IPS DF 4.7 (cell line): Measurements from ENCODE around the gene VDR.

Experiments used
- DNase-seq: peaks from one replicate; pipeline ENCODE4 v3.0.0-alpha.2; 2013; ENCODE audit warnings: low spot score; ENCODE audit errors: extremely low read depth

Gene VDR

GRCh38 chr12:47870175-47870781 lies 34.5 kb downstream of the VDR start:
- peak; percentile 41 for DNase-seq

GRCh38 chr12:47868552-47869031 lies 36.2 kb downstream of the VDR start:
- DNase-seq = no peak

DNA sequence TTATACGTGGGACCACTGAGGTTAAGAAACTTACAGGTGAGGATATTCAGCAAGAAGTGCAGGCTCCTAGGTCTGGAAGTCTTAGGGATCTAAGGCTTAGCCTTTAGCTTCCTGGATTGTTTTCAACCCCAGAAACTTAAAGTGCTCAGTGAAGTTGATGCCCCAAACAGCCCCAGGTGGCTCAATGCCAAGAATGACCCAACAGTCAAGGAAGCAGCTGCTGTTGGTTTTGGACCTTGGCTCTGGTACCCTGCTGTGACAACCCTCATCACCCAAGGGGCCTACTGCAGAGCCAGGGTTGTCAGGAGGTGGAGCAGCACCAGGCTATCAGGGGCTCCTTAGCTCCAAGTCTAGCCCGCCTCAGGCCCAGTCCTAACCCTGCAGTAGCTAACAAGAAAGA lies 36.8 kb downstream of the VDR start:
- no peak for DNase-seq

DNA sequence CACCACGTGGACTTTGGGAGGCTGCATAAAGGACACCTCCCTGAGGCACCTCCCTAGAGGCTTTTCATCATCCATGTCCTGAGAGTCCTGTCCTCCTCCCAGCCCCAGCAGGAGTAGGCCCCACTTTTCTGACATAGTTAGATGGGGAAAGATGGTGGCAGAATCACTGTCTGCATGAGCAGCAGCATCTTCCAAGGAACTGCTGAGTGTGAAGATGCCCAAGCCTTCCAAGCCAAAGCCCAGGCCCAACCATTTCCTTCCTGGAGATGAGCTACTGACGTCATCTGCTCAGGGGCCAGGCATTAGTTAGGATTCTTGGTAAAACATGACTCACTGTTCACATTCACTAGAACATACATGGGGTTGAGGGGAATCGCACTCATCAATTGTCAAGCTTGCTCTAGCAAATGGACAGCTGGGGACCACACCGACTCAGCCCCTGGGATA lies 37.3 kb downstream of the VDR start:
- DNase-seq = no peak

DNA sequence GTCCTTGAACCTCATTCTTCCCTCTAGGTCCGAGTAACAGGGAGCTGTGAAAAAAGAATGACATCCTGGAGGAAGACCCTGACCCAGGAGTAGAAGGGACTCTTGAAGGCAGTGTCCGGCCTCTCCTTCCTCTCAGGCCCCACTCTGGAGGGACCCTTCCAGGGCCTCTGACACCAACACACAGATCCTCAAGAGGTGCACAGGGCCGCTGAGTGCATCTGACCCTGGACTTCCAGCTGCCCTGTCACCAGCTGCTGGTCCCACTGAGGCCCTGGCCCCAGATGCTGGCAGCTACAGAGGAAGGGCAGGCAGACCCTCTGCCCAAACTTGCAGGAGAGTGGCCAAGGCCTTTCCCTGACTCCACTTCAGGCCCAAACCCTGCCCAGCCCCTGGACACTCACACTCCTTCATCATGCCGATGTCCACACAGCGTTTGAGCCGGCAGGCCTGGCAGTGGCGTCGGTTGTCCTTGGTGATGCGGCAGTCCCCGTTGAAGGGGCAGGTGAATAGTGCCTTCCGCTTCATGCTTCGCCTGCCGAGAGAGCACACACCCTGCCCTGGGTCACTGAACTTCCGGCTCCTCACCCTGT lies 40.1 kb downstream of the VDR start:
- DNase-seq = no peak

DNA sequence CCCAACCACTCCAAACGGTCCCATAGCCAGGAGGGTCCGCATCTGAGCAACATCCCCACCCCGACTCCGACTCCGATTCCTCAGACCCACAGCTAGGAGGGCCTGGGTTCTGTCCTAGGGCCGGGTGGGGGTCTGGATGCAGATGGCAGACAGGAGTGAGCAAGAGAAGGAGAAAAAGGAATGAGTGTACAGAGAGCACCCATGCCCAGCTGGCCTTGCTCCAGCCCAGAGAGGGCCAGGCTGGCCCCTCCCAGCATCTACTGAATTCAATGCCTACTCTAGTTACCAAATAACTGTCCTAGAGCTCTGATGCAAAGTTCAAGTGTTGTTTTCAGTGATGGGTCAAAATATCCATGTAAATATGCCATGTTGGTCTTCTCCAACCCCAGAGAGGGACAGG lies 40.8 kb downstream of the VDR start:
- DNase-seq = no peak

DNA sequence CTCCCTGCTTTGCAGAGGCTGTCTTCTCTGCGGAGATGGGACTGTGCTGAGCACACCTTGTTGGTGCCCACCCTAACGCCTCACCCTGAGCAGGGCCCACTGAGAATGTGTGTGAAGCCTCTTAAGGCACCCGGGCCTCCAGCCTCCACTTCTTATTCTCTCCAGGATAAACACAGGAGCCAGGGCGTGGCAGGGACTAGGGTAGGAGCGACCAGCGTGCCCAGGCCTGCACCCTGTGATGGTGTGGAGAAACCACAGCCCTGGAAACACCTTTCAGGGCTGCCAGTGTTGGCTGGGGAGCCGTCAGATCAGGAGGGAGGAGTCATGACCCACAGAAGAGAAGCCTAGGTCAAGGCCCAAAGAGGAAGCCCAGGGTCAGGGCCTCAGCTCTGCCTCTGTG lies 41.3 kb downstream of the VDR start:
- no peak for DNase-seq

GRCh38 chr12:47862881-47863280 lies 41.9 kb downstream of the VDR start:
- DNase-seq = no peak

- no peak for DNase-seq
Measured at GRCh38 chr12:47862167-47862750, 42.5 kb downstream of the VDR start.

GRCh38 chr12:47860873-47861272 lies 43.9 kb downstream of the VDR start:
- DNase-seq = no peak

- DNase-seq = no peak
Measured at GRCh38 chr12:47860279-47860841, 44.4 kb downstream of the VDR start.

DNA sequence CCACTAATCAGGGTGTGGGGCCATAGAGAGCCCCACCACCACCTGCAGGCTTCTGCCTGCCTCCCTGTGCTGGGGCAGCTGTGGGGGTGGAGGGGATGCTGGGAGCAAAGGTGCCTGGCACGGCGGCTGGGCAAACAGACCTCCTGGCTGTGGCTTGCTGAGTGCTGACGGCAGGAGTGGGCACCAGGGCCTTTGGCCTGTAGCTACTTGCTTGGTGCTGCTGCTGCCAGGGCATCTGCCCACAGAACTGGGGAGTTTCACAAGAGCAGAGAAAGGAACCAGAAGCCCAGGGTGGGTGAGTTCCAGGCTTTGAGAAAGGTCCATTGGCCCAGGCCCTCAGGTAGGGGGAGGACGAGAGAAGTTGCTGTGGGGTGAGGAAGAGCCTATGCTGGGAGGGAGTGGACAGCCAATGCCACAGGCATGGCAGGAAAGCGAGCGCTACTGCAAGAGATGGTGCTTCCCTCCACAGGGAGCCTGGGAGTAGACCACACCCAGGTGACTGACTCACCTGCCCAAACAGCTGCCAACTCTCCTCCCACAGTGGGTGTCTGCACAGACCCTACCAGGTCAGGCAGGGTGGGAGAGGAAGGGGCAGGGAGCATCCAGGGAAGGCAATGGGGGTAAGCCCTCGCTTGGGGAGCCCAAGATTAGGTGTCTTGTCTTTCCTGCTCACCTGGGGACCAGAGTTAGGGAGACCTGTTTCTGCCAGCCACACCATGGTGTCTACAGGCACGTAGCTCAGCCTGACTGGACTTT lies 46.1 kb downstream of the VDR start:
- no peak for DNase-seq

- no peak for DNase-seq
Measured at GRCh38 chr12:47856721-47857575, 47.8 kb downstream of the VDR start.

DNA sequence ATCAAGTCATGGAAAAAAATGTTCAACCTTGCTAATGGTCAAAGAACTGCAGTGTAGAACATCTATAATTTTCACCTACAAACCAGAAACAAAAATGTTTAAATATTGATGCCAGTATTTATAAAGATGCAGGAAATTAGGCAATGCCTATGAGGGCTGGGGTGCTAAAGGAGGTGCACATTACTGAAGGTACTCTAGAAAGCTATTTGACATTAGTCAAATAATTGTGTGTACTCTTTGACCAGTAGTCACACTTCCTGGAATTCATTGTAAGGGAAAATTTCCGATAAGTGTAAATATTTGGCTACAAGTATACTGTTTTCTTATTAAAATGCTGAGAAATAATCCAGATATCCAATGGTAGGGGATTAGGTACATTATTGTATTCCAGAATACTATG lies 48.7 kb downstream of the VDR start:
- DNase-seq = no peak

DNA sequence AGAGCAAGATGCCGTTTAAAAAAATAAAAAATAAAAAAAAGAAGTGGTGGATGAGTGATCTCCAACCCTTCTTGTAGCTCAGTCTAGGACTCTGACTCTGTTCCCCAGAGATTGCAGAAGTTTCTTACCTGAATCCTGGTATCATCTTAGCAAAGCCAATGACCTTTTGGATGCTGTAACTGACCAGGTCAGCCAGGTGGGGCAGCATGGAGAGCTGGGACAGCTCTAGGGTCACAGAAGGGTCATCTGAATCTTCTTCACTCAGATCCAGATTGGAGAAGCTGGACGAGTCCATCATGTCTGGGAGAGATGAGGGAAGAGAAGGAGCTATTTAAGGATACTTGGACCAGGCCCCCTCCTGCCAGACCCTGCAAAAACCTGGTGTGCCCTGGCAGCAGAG lies 49.3 kb downstream of the VDR start:
- DNase-seq = no peak

DNA sequence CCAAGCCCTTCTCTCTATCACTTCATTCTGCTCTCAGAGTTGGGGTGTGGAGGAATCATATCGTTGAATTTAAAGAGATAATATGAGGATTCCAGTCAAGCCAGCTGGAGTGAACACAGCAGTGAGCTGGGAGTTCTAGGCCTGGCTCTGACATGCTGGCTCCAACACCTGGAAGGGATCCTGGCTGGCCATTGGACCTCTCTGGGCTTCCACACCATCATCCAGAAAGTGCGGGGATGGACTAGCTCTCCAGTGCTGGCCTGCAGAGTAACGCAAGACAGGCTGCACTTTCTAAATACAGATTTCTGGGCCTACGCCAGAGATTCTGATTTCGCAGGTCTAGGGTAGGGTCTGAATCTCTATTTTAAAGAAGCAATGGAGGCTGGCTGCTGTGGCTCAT lies 50.3 kb downstream of the VDR start:
- no peak for DNase-seq

- DNase-seq = no peak
Measured at GRCh38 chr12:47852096-47852571, 52.7 kb downstream of the VDR start.

- no peak for DNase-seq
Measured at GRCh38 chr12:47851303-47851952, 53.4 kb downstream of the VDR start.

GRCh38 chr12:47850153-47851084 lies 54.4 kb downstream of the VDR start:
- no peak for DNase-seq
